ENCODE measurements around the gene DDRGK1.
"Not testable (repeated sequence)": the region's sequence is repeated elsewhere in the genome, so short reads cannot be mapped to it uniquely, and the experiment has no call there.

Gene DDRGK1

GRCh38 chr20:3215359-3215917, 11.0 kb upstream of the DDRGK1 start:
- not testable (repeated sequence) for DNase-seq (ENCODE audit: low read depth, low spot score)

- no peak for DNase-seq (ENCODE audit: low read depth, low spot score)
Measured at GRCh38 chr20:3213226-3213625, 8.7 kb upstream of the DDRGK1 start.

GRCh38 chr20:3210346-3210745, 5.9 kb upstream of the DDRGK1 start:
- no peak for DNase-seq (ENCODE audit: low read depth, low spot score)

GRCh38 chr20:3209946-3210317, 5.5 kb upstream of the DDRGK1 start:
- no peak for DNase-seq (ENCODE audit: low read depth, low spot score)

GRCh38 chr20:3209257-3209945, 4.9 kb upstream of the DDRGK1 start, which contains the start of gene ITPA:
ITPA (plus strand) TSS chr20:3209498; CDS start chr20:3209552, 54 bp downstream.
- DNase-seq (ENCODE audit: low read depth, low spot score) = no peak

- no peak for DNase-seq (ENCODE audit: low read depth, low spot score)
Measured at GRCh38 chr20:3208786-3209256, 4.3 kb upstream of the DDRGK1 start.

- DNase-seq (ENCODE audit: low read depth, low spot score) = no peak
Measured at GRCh38 chr20:3203315-3204123, 963 bp downstream of the DDRGK1 start.

- DNase-seq (ENCODE audit: low read depth, low spot score) = no peak
Measured at GRCh38 chr20:3202965-3203314, 1.5 kb downstream of the DDRGK1 start.

- no peak for DNase-seq (ENCODE audit: low read depth, low spot score)
Measured at GRCh38 chr20:3199976-3200755, 4.3 kb downstream of the DDRGK1 start.

- no peak for DNase-seq (ENCODE audit: low read depth, low spot score)
Measured at GRCh38 chr20:3199206-3199605, 5.3 kb downstream of the DDRGK1 start.

- no peak for DNase-seq (ENCODE audit: low read depth, low spot score)
Measured at GRCh38 chr20:3195590-3196237, 8.8 kb downstream of the DDRGK1 start.

- no peak for DNase-seq (ENCODE audit: low read depth, low spot score)
Measured at GRCh38 chr20:3194617-3195280, 9.7 kb downstream of the DDRGK1 start.

- DNase-seq (ENCODE audit: low read depth, low spot score) = no peak
Measured at GRCh38 chr20:3193806-3194616, 10.5 kb downstream of the DDRGK1 start.

GRCh38 chr20:3192226-3193015, 12.1 kb downstream of the DDRGK1 start:
- no peak for DNase-seq (ENCODE audit: low read depth, low spot score)

GRCh38 chr20:3190681-3191111, 13.8 kb downstream of the DDRGK1 start:
- no peak for DNase-seq (ENCODE audit: low read depth, low spot score)

- no peak for DNase-seq (ENCODE audit: low read depth, low spot score)
Measured at GRCh38 chr20:3189561-3190131, 14.8 kb downstream of the DDRGK1 start.

GRCh38 chr20:3188823-3189413, 15.6 kb downstream of the DDRGK1 start:
- DNase-seq (ENCODE audit: low read depth, low spot score) = no peak

- DNase-seq (ENCODE audit: low read depth, low spot score) = not testable (repeated sequence)
Measured at GRCh38 chr20:3187861-3188260, 16.6 kb downstream of the DDRGK1 start.
